ENCODE measurements around the gene NELL2. TPM values are rescaled to one million over a fixed set of nuclear protein-coding genes. Genes with fewer than 3 reads are reported as not detected.

The NELL2 gene
- polyA plus RNA-seq, 3 donors, result 0.09 to 0.98 (median 0.39) TPM

- H3K4me2 ChIP-seq (replicated peaks; ENCODE audit: extremely low read depth, low read length, poor library complexity, severe bottlenecking), result no peak overlapping the region
- intact Hi-C loops (cut with micrococcal nuclease), result no loop called here
- no peaks in the 10 kb centered on the region for H3K27me3 Mint-ChIP-seq (ENCODE audit: low read depth in 3 of 3)
- no peaks in the 10 kb centered on the region for H3K27me3 ChIP-seq (ENCODE audit: control insufficient read depth in 2 of 2, insufficient read depth in 2 of 2, low read length in 2 of 2)
- H3K9me3 Mint-ChIP-seq, result peaks cover 0 to 2% (median under 1%) of the 10 kb centered on the region in 7 donors
- H3K4me1 ChIP-seq (ENCODE audit: control insufficient read depth in 1 of 2, insufficient read depth in 2 of 2, low read length in 2 of 2), result no peaks in the 10 kb centered on the region
- no peaks in the 10 kb centered on the region for H3K79me2 ChIP-seq (ENCODE audit: insufficient read depth, low read length)
- DNase-seq, result no peak
- H2AFZ ChIP-seq (ENCODE audit: insufficient read depth, low read depth, low read length, poor library complexity, severe bottlenecking), result no peak overlapping the region
- no peaks in the 10 kb centered on the region for H3K36me3 Mint-ChIP-seq
- no peak overlapping the region for H3K27ac Mint-ChIP-seq
- no peak overlapping the region for H3K4me3 Mint-ChIP-seq
- H3K27ac ChIP-seq (ENCODE audit: low read depth in 1 of 2, low read length in 2 of 2), result no peak overlapping the region
- no CpG with 5 or more reads among the region's 1 CpG for WGBS (ENCODE audit: insufficient coverage)
- no peaks in the 10 kb centered on the region for H3K9me3 ChIP-seq (replicated peaks in 1 of 2; ENCODE audit: control insufficient read depth in 1 of 2, insufficient read depth in 1 of 2, low read length in 2 of 2)
- H3K36me3 ChIP-seq (replicated peaks in 1 of 2; ENCODE audit: control insufficient read depth in 1 of 2, insufficient read depth in 2 of 2, low read length in 2 of 2), result no peaks in the 10 kb centered on the region
- no peaks in the 10 kb centered on the region for H3K4me1 Mint-ChIP-seq
- H3K9ac ChIP-seq (ENCODE audit: insufficient read depth, low read length, poor library complexity, severe bottlenecking), result no peak overlapping the region
- H3K4me3 ChIP-seq (replicated peaks in 1 of 3; ENCODE audit: low read depth in 2 of 3, low read length in 3 of 3), result no peak overlapping the region
- no peak for TF ChIP-seq CTCF (IDR thresholded peaks at IDR 0.05)
- H4K20me1 ChIP-seq (ENCODE audit: insufficient read depth, low read length), result no peaks in the 10 kb centered on the region
Measured at GRCh38 chr12:44777044-44777443, 99.1 kb downstream of the NELL2 start.

GRCh38 chr12:44775901-44776300, 100.2 kb downstream of the NELL2 start:
- Mint-ChIP-seq H3K9me3 (peaks cover 0 to 2% (median 0%) of the 10 kb centered on the region in 7 donors), H3K4me1 (no peaks in the 10 kb centered on the region), H3K36me3 (no peaks in the 10 kb centered on the region), H3K4me3 (no peak overlapping the region), H3K27me3 (ENCODE audit: low read depth in 3 of 3) (no peaks in the 10 kb centered on the region), H3K27ac (no peak overlapping the region)
- no peaks in the 10 kb centered on the region for H3K79me2 ChIP-seq (ENCODE audit: insufficient read depth, low read length)
- DNase-seq, result no peak
- no peaks in the 10 kb centered on the region for H4K20me1 ChIP-seq (ENCODE audit: insufficient read depth, low read length)
- no peaks in the 10 kb centered on the region for H3K36me3 ChIP-seq (replicated peaks in 1 of 2; ENCODE audit: control insufficient read depth in 1 of 2, insufficient read depth in 2 of 2, low read length in 2 of 2)
- H3K27ac ChIP-seq (ENCODE audit: low read depth in 1 of 2, low read length in 2 of 2), result no peak overlapping the region
- H3K27me3 ChIP-seq (ENCODE audit: control insufficient read depth in 2 of 2, insufficient read depth in 2 of 2, low read length in 2 of 2), result no peaks in the 10 kb centered on the region
- H2AFZ ChIP-seq (ENCODE audit: insufficient read depth, low read depth, low read length, poor library complexity, severe bottlenecking), result no peak overlapping the region
- H3K9ac ChIP-seq (ENCODE audit: insufficient read depth, low read length, poor library complexity, severe bottlenecking), result no peak overlapping the region
- no peaks in the 10 kb centered on the region for H3K9me3 ChIP-seq (replicated peaks in 1 of 2; ENCODE audit: control insufficient read depth in 1 of 2, insufficient read depth in 1 of 2, low read length in 2 of 2)
- intact Hi-C loops (cut with micrococcal nuclease), result no loop called here
- 87% methylated on average over 2 of the region's 6 CpGs for WGBS (ENCODE audit: insufficient coverage)
- TF ChIP-seq CTCF (IDR thresholded peaks at IDR 0.05), result no peak
- H3K4me2 ChIP-seq (replicated peaks; ENCODE audit: extremely low read depth, low read length, poor library complexity, severe bottlenecking), result no peak overlapping the region
- H3K4me3 ChIP-seq (replicated peaks in 1 of 3; ENCODE audit: low read depth in 2 of 3, low read length in 3 of 3), result no peak overlapping the region
- H3K4me1 ChIP-seq (ENCODE audit: control insufficient read depth in 1 of 2, insufficient read depth in 2 of 2, low read length in 2 of 2), result no peaks in the 10 kb centered on the region

Data from CD14-positive monocyte (primary cell).